Parathyroid adenoma (tissue), 2 donors: Measurements from ENCODE around the gene GTPBP6.

ENCODE experiments used
- H2AFZ ChIP-seq: fragments of 300-600 bp; sonication (generic); one replicate; pipeline ENCODE4 v1.7.0; 2017; ENCODE audit warnings: antibody characterized with exemption, mild to moderate bottlenecking
- H3K27ac ChIP-seq: fragments of 300-600 bp; sonication (generic); one replicate; pipeline ENCODE4 v1.7.0; 2017
- H3K27me3 ChIP-seq: fragments of 300-600 bp; sonication (generic); one replicate; pipeline ENCODE4 v1.7.0; 2017; ENCODE audit warnings: low read length; ENCODE audit not compliant: control insufficient read depth, insufficient read depth
- H3K36me3 ChIP-seq: fragments of 300-600 bp; sonication (generic); one replicate; pipeline ENCODE4 v1.7.0; 2017; ENCODE audit warnings: low read length; ENCODE audit not compliant: control insufficient read depth, insufficient read depth
- H3K4me1 ChIP-seq: fragments of 300-600 bp; sonication (generic); one replicate; pipeline ENCODE4 v1.7.0; 2017; ENCODE audit warnings: control low read depth
- H3K4me2 ChIP-seq: fragments of 300-600 bp; sonication (generic); one replicate; pipeline ENCODE4 v1.7.0; 2017; ENCODE audit warnings: low read length
- H3K4me3 ChIP-seq: fragments of 300-600 bp; sonication (generic); one replicate; pipeline ENCODE4 v1.7.0; 2017; ENCODE audit warnings: low read depth, low read length
- H3K79me2 ChIP-seq: fragments of 300-600 bp; sonication (generic); one replicate; pipeline ENCODE4 v1.7.0; 2017; ENCODE audit warnings: control low read depth
- H3K9ac ChIP-seq: fragments of 300-600 bp; sonication (generic); one replicate; pipeline ENCODE4 v1.7.0; 2017; ENCODE audit warnings: mild to moderate bottlenecking
- H3K9me3 ChIP-seq: fragments of 300-600 bp; sonication (generic); one replicate; pipeline ENCODE4 v1.7.0; 2017; ENCODE audit warnings: low read length; ENCODE audit not compliant: control insufficient read depth
- TF ChIP-seq, protein P1 (sequence below): fragments of 300-600 bp; sonication (generic); IDR thresholded peaks from one replicate; pipeline ENCODE4 v1.7.0; 2017; ENCODE audit warnings: antibody characterized with exemption, mild to moderate bottlenecking
- donor health status: primary hyperparathyroidism.

GTPBP6 gene

DNA sequence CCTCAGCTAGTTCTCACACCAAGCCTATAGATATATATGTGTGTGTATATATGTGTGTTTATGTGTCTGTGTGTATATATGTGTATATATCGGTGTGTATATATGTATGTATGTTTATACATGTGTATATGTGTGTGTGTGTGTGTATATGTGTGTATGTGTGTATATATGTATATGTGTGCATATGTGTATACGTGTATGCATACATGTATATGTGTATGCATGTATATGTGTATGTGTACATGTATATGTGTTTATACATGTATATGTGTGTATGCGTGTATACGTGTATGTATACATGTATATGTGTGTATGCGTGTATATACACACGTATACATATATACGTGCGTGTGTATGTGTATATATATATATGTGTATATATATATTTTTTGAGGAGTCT lies 18.3 kb downstream of the GTPBP6 start:
- Histone ChIP-seq H3K4me3 (no peak overlapping the region), H3K27me3 (no peaks in the 10 kb centered on the region), H3K9me3 (no peaks in the 10 kb centered on the region), H3K79me2 (no peaks in the 10 kb centered on the region), H2AFZ (no peak overlapping the region), H3K9ac (no peak overlapping the region), H3K4me1 (no peaks in the 10 kb centered on the region), H3K27ac (no peak overlapping the region), H3K4me2 (no peak overlapping the region), H3K36me3 (no peaks in the 10 kb centered on the region)
- TF ChIP-seq, protein P1, sequence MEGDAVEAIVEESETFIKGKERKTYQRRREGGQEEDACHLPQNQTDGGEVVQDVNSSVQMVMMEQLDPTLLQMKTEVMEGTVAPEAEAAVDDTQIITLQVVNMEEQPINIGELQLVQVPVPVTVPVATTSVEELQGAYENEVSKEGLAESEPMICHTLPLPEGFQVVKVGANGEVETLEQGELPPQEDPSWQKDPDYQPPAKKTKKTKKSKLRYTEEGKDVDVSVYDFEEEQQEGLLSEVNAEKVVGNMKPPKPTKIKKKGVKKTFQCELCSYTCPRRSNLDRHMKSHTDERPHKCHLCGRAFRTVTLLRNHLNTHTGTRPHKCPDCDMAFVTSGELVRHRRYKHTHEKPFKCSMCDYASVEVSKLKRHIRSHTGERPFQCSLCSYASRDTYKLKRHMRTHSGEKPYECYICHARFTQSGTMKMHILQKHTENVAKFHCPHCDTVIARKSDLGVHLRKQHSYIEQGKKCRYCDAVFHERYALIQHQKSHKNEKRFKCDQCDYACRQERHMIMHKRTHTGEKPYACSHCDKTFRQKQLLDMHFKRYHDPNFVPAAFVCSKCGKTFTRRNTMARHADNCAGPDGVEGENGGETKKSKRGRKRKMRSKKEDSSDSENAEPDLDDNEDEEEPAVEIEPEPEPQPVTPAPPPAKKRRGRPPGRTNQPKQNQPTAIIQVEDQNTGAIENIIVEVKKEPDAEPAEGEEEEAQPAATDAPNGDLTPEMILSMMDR: no peak

DNA sequence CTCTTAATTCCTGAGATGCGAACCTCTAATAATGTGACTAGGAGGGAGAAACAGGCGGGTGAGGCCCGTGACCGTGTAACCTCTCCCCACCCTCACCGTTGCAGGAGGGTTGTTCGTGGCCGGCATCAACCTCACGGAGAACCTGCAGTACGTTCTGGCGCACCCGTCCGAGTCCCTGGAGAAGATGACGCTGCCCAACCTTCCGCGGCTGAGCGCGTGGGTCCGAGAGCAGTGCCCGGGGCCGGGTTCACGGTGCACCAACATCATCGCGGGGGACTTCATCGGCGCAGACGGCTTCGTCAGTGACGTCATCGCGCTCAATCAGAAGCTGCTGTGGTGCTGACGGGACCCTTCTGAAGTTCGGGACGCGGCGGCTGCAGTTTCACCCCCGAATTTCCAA lies 19.6 kb downstream of the GTPBP6 start:
- TF ChIP-seq, protein P1: no peak
- H2AFZ ChIP-seq: no peak overlapping the region
- no peaks in the 10 kb centered on the region for H3K79me2 ChIP-seq
- H3K27ac ChIP-seq: no peak overlapping the region
- H3K9ac ChIP-seq: no peak overlapping the region
- no peaks in the 10 kb centered on the region for H3K4me1 ChIP-seq
- H3K9me3 ChIP-seq: no peaks in the 10 kb centered on the region
- H3K4me3 ChIP-seq: no peak overlapping the region
- H3K4me2 ChIP-seq: no peak overlapping the region
- H3K36me3 ChIP-seq: no peaks in the 10 kb centered on the region
- no peaks in the 10 kb centered on the region for H3K27me3 ChIP-seq

DNA sequence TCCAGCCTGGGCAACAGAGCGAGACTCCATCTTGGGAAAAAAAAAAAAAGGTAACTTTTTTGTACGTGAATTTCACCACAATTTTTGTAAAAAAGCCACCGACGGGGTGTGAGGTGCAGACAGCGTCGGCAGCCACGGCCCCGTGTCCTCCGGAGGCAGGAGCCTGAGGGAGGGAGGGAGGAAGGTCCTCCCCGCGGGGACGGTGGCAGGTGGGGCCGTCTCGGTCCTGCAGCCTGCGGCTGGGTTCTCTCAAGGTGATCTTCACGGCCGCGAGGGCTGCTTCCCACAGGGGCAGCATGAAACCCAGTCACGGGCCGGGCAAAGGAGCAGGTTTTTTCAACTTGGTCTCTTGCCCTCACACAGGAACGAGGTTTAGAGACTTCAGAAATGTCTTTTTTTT lies 23.5 kb downstream of the GTPBP6 start:
- Histone ChIP-seq H3K27ac (no peak overlapping the region), H3K9me3 (no peaks in the 10 kb centered on the region), H3K79me2 (no peaks in the 10 kb centered on the region), H3K36me3 (no peaks in the 10 kb centered on the region), H3K9ac (no peak overlapping the region), H2AFZ (no peak overlapping the region), H3K27me3 (no peaks in the 10 kb centered on the region), H3K4me2 (no peak overlapping the region), H3K4me1 (no peaks in the 10 kb centered on the region), H3K4me3 (no peak overlapping the region)
- TF ChIP-seq, protein P1: no peak

DNA sequence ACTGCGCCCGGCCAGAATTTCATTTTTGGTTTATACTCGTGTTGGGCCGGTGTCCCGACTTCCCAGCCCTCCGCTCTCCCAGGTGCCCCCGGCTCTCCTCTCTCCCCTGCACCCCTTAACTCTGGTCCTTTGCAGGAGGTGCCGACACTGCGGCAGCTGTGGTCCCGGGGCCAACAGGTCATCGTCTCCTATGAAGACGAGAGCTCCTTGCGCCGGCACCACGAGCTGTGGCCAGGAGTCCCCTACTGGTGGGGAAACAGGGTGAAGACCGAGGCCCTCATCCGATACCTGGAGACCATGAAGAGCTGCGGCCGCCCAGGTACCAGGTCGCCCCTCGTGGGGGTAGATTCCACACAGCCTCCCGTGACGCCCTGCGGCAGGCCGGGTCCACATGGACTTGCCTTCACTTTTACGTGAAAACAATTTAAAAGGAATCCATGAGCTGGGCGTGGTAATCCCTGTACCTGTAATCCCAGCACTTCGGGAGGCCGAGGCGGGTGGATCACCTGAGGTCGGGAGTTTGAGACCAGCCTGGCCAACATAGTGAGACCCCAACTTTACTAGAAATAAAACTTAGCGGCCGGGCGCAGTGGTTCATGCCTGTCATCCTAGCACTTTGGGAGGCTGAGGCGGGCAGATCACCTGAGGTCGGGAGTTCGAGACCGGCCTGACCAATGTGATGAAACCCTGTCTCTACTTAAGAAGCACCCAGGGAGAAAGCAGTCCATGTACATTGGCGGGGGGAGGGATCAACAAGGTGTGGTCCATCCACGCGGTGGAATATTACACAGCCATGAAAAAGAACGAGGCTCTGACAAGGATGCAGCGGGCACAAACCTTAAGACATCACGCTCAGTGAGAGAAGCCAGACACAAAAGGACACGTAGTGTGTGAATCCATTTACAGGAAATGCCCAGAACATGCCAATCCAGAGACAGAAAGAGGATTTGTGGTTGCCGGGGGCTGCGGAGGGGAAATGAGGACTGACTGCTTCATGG lies 25.4 kb downstream of the GTPBP6 start:
- Histone ChIP-seq H3K9me3 (no peaks in the 10 kb centered on the region), H3K9ac (no peak overlapping the region), H3K4me1 (no peaks in the 10 kb centered on the region), H3K27ac (no peak overlapping the region), H2AFZ (no peak overlapping the region), H3K27me3 (no peaks in the 10 kb centered on the region), H3K4me2 (no peak overlapping the region), H3K4me3 (no peak overlapping the region), H3K36me3 (no peaks in the 10 kb centered on the region), H3K79me2 (no peaks in the 10 kb centered on the region)
- TF ChIP-seq, protein P1: no peak
